NCI-H524 treated with DMSO at 0.1 percent for 48 hours (cell line): ENCODE measurements around the gene AFAP1L2.

ENCODE experiments used
- DNase-seq: peaks from one replicate; lab custom pipeline; 2025; lab: John Stamatoyannopoulos, UW

Gene AFAP1L2

DNA sequence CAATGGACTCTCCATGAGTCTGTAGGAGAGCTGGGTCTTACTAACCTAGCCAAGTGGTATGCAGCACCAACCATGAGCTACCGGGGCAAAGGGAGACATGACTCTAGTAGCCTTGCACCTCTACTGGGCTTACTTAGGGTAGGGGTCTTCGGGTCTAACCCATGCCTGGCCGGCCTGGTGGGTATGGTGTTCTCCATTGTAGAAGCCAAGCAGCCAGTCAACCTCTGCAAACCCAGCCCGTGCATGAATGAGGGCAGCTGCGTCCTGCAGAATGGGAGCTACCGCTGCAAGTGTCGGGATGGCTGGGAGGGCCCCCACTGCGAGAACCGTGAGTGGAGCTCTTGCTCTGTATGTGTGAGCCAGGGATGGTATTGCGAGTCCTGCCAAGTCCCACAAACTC lies 114.3 kb downstream of the AFAP1L2 start:
- no peak for DNase-seq

DNA sequence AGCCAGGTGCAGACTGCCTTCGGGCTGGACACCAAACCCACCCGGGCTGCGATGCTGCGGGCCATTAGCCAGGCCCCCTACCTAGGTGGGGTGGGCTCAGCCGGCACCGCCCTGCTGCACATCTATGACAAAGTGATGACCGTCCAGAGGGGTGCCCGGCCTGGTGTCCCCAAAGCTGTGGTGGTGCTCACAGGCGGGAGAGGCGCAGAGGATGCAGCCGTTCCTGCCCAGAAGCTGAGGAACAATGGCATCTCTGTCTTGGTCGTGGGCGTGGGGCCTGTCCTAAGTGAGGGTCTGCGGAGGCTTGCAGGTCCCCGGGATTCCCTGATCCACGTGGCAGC lies 115.2 kb downstream of the AFAP1L2 start:
- DNase-seq = no peak

DNA sequence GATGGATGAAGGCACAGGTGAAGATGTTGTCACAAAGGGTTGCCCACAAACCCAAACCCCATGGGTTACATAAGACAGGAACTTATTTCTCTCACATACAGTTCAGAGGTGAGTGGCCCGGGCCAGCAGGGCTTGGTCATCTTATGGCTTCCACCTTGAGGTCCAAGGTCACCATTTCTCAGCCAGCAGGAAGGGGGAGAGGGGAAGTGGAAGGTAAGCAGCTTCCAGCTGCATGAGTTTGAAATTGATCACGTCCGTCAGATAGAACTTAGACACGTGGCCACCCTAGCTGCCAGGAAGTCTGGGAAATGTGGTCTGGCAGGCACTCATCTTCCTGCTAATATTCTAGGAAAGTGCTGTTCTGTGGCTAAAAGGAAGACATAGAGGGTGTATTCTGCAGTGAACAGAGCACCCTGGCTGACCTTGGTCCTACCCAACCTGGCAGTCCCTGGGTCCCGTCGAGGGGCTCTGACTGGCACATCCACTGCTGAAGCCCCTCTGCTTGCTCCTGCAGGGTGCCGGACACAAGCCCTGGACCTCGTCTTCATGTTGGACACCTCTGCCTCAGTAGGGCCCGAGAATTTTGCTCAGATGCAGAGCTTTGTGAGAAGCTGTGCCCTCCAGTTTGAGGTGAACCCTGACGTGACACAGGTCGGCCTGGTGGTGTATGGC lies 115.7 kb downstream of the AFAP1L2 start:
- DNase-seq = no peak

DNA sequence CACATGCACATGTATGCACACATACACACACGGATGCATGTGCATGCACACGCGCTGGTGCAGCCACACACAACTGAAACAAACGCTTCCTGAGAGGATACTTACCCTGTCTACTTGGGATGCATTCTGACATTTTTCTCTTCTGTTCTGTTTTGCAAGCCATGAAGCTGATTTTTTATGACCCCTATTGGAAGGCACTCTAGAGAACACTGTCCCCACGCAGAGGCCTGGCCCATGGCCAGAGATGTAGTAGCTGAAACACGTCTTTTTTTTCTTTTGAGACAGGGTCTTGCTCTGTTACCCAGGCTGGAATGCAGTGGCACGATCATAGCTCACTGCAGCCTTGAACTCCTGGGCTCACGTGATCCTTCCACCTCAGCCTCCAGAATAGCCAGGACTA lies 117.4 kb downstream of the AFAP1L2 start:
- no peak for DNase-seq

- DNase-seq = no peak
Measured at GRCh38 chr10:114285961-114286441, 118.3 kb downstream of the AFAP1L2 start.

DNA sequence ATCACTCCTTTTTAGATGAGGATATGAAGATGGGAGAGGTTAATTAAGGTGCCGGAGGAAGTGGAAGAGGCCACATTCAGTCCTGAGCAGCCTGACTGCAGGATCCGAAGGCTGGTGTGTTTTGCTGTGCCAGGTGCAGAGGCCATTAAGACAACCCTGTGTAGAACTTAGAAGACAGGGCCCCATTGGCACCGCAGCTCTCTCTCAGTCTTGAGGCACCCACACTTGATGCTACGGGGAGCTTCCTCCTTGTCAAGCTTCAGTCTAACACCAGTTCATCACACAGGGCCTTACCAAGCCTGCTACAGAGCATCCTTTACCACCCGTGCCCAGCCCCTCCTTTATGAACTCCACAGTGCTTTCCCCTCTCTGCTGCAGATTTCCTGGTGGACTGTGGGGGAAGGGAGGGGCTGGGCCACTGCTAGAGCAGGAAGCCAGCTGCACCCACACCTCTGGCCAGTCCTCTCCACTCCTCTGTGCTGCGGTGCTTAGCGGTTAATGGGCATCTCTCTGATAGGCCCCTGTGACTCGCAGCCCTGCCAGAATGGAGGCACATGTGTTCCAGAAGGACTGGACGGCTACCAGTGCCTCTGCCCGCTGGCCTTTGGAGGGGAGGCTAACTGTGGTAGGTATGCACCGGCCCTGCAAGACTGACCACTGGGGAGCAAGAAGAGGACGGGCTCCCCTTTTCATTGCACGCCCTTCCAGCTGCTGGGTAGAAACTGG lies 119.8 kb downstream of the AFAP1L2 start:
- DNase-seq = no peak

GRCh38 chr10:114283535-114284234 lies 120.6 kb downstream of the AFAP1L2 start:
- DNase-seq = no peak

DNA sequence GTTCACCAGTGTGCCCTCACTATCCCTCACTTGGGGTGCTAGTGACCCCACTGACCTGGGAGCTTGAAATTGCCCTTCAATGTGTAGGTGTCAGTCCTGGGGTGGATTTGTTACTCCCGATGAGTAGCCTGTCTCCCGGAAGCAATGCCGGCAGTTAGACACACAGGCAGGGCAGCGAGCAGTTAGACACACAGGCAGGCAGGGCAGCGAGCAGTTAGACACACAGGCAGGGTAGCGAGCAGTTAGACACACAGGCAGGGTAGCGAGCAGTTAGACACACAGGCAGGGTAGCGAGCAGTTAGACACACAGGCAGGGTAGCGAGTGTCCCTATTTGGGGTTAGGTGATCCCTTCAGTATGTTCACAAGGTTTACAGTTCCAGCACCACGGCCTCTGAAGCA lies 121.2 kb downstream of the AFAP1L2 start:
- DNase-seq = no peak

DNA sequence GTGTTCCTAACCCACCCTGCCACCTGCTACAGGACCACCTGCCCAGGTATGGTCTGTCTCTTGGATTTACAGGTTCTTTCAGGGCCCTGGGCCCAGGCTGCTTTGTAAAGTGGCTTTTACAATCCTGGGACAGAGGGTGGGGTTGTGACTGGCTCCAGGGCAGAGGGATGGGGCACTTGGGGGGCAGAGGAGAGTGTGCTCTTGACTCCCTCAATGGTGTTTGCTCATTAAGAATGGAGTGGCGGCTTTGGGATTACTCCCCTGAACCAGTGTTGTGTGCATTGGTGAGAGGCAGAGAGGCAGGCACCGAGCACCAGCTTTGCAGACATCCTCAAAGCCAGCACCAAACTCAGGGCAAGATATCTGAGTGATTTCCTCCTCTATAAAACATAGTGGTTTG lies 121.8 kb downstream of the AFAP1L2 start:
- no peak for DNase-seq

GRCh38 chr10:114281461-114281860 lies 122.8 kb downstream of the AFAP1L2 start:
- DNase-seq = no peak

GRCh38 chr10:114281006-114281405 lies 123.3 kb downstream of the AFAP1L2 start:
- no peak for DNase-seq

DNA sequence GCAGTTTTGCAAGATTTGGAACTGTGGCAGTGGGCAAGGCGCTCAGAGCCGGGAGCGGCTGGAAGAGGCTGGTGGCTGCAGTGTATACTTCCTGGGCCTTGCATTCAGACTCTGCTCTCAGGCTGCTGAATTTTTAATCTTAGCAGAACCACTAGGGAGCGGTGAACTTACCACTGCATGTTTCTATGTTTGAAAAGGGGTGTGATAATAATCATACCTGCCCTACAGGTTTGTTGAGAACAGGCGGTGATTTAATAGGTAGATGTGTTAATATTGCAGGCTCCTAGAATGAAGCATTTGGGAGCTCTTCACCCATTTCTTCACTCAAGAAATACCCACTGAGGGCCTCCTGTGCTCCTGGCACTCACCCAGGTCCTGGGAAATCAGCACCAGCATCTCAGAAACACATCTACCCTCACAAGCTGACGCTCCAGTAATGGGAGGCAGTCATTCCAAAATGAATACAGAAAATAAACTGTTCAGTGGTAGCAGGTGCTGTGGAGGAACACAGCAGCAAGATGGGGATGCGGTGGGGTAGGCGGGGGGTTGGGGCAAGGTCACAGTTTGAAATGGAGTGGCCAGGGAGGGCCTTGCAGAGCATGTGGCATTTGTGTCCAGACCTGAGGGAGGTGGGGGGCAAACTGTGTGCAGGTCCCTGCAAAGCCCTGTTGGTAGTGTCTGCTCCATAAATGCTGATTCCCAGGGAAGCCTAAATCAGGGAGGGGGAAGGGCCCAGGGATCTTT lies 124.2 kb downstream of the AFAP1L2 start:
- DNase-seq = no peak

GRCh38 chr10:114279289-114279688 lies 125.0 kb downstream of the AFAP1L2 start:
- no peak for DNase-seq

- no peak for DNase-seq
Measured at GRCh38 chr10:114278884-114279191, 125.5 kb downstream of the AFAP1L2 start.

DNA sequence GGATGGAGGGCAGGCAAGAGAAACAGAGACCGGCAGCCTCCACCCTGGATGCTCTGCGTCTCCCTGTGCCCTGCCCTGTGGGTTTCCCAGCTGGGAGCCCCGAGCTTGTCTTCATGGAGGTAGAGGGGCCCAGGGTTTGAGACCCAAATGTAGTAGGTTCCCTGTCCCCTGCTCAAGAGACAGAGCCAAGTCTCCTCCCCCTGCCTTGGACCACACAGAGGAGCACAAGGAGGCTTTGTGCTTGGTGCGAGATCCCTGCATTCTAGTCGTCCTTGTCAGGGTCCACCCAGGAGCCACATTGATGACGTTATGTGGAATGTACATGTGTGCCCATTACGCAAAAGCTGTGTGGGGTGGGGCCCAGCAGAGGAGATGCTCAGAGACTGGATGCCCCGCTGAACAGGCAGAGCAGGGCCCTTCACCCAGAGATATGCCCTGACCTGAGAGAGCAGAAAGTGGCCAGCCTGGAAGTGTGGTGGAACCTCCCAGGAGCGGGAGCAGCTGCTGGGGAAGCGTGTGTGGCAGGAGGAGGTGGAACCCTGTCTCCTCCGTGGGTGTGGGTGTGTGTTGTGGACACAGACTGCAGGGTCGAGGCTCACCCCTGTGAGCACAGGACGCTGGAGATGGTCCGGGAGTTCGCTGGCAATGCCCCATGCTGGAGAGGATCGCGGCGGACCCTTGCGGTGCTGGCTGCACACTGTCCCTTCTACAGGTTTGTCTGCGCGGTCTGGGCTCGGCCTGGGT lies 126.0 kb downstream of the AFAP1L2 start:
- DNase-seq = no peak

GRCh38 chr10:114276671-114277070 lies 127.6 kb downstream of the AFAP1L2 start:
- DNase-seq = no peak

DNA sequence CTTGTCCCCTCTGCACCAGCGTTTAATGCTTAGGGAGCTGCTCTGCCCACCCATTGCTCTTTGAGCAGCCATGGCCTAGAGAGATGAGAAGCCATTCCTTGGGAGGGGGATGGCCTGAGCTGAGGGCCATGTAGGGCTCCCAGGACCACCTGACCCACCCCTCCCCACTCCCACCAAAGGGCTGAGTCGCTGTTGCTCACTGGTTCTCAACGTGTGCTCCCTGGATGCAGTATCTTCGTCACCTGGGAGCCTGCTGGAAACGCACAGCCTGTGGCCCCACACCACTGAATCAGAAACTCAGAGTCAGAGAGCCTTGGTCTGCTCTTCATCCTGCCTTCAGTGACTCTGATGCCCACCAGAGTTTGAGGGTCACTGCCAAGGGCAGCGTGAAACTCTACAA lies 128.2 kb downstream of the AFAP1L2 start:
- no peak for DNase-seq

- DNase-seq = no peak
Measured at GRCh38 chr10:114274616-114275453, 129.5 kb downstream of the AFAP1L2 start.

- no peak for DNase-seq
Measured at GRCh38 chr10:114273910-114274309, 130.4 kb downstream of the AFAP1L2 start.

- DNase-seq = no peak
Measured at GRCh38 chr10:114272696-114273095, 131.6 kb downstream of the AFAP1L2 start.

- DNase-seq = no peak
Measured at GRCh38 chr10:114271779-114272167, 132.5 kb downstream of the AFAP1L2 start.
